ENCODE data around the gene FGR.
"Not testable (repeated sequence)": the region's sequence is repeated elsewhere in the genome, so short reads cannot be mapped to it uniquely, and the experiment has no call there.

Gene FGR

DNA sequence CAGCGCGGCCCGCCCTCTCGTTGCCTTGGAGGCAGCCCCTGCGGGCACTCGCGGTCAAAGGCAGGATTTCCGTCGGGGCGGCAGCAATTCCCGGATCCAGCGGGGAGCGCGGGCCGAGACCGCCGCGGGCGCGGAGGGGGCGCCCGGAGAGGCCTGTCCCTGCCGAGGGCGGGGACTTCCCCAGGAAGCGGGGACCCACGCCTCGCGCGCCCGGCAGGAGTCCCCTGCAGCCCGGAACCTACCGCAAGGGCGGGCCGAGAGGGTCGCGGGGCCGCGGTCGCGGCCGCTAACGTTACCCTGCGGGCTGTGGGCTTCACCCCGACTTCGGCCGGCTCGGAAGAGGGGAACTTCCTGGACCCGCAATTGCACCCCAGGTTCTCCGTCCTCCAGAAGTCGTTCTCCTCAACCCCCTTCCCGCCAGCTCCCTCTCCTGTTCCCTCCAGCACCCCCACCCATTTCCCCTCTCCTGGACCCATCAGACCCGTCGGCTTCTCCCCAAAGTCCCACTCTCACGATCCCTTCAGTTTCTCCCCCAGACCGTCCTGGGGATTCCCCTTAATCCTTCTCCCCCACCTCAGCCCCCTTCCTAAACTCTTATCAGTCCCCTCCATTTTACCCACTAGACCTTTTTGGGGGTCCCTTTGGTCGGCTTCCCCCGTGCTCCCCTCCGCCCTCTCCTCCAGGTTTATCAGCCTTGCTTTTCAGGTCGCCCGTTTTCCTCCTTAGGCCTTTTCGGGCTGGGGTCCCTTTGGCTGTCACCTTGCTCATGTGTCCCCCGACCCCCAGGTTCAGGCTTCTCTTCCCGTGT is 604 bp downstream of the FGR start:
- peak; percentile 46 for DNase-seq (ENCODE audit: low spot score)

DNA sequence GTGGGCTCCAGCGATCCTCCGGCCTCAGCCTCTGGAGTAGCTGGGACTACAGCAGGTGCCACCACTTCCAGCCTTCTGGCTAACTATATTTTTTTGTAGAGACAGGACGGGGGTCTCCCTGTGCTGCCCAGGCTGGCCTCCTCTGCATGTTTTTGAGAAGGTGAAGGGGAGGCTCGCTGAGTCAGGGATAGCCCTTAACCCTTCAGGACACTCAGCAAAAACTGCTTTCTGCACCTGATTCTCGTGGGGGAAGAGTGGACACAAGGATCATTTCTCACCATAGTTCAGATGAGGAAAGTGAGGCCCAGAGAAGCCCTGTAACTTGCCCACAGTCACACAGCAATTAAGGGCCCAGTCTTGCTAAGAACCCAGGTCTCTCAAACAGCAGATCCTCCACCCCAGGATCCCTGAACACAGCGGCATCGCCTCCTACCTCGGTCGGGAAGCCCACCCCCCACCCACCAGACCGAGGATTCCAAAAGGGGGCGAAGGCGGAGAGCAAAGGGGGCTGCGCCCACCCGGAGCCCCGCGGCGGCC is 1.3 kb downstream of the FGR start:
- DNase-seq (ENCODE audit: low spot score): no peak

DNA sequence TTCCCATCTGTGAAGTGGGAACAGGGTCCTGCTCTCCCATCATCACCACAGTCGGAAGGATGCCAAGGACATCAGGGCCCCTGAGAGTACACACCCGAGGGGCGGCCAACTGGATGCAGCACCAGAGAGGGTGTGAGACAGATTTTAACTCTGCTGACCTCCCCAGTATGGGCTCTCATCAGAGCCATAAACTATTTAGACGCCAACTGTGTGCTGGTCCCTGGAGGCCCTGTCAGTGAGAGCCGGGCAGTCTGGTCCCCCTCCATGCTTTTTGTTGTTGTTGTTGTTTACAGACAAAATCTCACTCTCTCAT is 1.7 kb downstream of the FGR start:
- DNase-seq (ENCODE audit: low spot score): no peak

DNA sequence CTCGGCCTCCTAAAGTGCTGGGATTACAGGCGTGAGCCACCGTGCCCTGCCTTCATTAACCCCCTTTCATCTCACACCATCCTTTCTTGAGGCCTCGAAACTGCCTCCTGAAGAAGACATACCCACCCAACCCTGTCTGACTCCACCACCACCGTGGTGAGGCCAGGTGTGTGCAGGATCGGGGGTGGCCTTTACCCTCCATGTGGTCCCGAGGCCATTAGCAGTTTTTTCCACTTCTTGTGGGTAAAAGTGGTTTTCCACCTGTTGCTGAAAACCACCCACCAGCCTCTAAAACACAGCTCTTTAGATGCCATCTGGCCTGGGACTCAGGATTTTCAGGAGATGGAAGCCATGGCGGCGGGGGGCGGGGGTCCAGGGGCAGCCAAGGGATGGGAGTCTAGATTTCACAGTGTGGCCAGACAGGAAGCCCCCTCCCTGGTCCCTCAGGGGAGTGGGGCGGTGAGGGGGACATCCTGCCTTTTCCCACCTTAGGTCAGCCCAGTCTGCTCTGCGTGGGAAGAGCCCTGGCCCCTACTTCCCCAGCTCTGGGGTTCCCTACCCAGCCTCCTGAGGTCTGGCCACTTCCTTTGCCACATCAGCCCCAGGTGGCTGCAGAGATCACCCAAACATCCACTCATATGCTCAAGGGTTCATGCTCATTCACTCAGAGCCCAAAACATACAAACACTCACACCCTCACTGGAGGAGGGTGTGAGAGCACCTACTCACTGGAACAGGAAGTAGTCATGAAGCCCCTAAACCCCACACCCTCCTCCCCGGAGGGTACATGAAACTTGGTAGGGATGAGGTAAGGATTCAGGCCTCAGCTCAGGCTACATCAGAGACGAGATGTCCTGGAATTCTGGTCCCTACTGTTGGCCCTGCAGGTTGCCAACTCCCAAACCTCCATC is 2.3 kb downstream of the FGR start:
- no peak for DNase-seq (ENCODE audit: low spot score)

DNA sequence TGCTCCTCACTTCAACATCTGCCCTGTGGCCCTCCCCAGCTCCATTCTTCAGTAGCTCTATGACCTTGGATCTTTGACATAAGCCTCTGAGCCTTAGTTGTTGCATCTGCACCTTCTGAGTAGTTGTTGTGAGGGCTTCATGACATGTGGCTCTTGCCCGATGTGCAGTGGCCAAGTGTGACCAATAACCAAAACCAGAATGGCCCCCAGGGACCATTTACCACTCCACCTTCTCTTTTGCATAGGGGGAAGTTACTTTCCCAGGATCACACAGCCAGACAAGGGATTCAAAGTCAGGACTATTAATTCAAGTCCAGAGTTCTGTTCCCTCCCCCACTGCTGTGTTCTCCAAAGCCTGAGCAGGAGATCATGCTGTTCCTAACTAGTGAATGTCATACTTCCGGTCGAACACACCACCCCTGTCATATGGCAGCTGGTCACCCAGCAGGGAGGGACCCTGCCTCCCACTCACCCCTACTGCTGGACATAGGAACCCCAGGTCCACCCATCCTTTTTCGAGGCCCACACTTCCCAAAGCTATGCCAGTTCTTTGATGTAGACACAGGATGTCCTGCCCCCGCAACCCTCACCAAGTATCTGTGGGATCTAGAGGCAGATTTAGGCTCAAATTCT is 4.0 kb downstream of the FGR start:
- DNase-seq (ENCODE audit: low spot score): no peak

DNA sequence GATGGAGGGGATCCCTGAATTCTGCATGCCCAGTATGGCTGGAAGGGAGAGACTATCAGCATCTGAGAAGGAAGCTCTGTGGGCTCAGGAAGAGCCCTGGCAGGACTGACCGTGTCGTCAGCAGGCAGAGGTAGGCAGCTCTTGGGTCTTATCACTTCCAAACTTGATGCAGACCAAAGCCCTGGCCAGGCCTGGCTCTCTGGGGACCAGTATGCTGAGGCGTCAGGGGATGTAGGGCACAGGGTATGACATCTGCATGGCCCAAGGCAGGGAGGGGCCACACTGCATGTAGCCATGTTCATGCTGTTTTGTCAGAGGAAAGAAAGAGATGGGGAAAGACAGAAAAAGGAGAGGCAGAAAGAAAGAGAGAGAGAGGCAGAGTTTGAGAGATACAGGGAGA is 6.3 kb downstream of the FGR start:
- no peak for DNase-seq (ENCODE audit: low spot score)

DNA sequence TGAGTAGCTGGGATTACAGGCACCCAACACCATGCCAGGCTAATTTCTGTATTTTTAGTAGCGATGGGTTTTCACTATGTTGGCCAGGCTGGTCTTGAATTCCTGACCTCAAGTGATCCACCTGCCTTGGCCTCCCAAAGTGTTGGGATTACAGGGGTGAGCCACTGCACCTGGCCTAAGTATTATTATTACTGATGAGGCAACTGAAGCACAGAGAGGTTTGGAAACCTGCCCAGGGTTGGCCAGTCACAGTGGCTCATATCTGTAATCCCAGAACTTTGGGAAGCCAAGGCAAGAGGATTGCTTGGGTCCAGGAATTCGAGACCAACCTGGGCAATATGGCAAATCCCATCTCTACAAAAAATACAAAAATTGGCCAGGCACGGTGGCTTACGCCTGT is 7.3 kb downstream of the FGR start:
- DNase-seq (ENCODE audit: low spot score): not testable (repeated sequence)

DNA sequence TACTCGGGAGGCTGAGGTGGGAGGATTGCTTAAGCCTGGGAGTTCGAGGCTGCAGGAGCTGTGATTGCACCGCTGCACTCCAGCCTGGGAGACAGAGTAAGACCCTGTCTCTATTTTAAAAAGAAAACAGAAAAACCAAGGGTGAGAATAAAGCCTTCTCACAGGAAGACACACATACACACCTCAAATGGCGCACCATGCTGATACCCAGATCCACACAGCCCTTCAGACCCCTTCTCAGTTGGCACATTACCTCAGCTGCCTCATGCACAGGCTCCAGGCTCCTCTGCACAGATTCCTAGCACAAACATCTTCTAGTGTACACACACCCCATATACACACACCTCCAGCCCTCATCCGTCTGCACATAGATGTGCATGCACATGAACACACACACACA is 7.9 kb downstream of the FGR start:
- no peak for DNase-seq (ENCODE audit: low spot score)

DNA sequence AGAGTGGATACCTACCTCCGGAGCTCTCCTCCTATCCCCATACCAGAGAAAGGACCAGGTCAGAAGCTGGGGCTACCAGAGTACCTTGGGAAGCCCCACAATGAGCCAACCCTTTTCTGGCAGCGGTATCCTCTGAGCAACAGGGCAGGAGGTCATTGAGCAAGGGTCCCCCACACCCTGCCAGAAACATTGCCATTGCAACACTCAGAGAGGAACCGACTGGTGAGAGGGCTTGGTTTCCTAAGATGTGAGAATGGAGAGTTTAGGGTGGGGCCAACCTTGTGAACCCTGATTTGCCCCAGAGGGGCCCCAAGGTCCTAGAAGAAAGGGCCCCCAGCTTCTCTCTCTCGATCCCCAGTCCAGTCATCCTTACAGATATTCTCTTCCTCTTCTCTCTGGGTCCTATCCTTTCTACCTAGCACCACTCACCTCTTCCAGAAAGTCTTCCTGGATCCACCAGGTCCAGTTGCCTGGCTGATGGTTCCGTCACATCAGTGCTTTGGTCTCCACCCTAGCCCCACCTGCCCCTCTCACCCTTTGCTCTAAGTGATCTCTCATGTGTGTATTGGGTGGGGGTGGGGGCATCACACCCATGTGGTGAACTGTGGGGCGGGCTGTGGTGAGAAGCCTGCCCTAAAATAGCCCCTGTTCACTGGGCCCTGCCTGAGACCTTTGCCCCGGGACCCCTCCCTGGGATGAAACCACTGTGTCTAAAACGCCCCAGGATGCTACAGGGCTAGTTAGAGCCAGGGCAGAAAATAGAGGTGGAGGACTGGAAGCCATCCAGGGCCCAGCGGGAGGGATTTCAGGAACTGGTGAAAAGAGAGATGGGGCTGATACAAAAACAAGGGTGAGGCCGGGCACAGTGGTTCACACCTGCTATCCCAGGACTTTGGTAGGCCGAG is 8.7 kb downstream of the FGR start:
- DNase-seq (ENCODE audit: low spot score): no peak

DNA sequence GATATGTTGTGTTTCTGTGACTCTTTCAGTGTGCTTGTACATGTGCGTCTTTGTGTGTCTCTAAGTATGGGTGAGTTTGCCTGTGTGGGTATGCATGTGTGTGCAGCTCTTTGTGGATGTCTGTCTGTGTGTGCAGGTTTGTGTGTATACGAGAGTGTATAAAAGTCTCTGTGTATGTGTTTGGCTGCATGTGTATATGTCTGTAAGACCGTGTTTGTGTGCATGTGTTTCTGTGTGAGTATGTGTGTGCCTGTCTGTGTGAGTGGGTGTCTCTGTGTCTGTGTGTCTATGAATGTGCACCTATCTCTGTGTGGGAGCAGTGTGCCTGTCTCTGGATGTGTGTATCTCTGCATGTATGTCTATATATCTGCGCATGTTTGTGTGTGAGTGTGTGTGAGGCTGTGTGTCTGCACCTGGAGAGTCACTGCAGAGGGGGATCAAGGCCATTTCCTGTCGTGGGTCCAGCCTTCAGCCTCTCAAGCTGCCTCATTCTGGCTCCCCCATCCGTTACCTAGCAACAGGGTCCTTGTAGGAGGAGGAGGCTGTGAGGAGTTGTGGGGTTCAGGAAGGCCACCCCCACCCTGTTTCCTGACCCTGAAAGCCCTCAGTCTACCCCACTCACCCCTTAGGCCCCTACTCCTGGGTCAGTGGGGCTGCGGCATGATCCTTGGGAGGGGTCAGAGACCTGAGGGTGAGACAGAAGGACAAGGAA is 10.4 kb downstream of the FGR start:
- DNase-seq (ENCODE audit: low spot score): no peak

DNA sequence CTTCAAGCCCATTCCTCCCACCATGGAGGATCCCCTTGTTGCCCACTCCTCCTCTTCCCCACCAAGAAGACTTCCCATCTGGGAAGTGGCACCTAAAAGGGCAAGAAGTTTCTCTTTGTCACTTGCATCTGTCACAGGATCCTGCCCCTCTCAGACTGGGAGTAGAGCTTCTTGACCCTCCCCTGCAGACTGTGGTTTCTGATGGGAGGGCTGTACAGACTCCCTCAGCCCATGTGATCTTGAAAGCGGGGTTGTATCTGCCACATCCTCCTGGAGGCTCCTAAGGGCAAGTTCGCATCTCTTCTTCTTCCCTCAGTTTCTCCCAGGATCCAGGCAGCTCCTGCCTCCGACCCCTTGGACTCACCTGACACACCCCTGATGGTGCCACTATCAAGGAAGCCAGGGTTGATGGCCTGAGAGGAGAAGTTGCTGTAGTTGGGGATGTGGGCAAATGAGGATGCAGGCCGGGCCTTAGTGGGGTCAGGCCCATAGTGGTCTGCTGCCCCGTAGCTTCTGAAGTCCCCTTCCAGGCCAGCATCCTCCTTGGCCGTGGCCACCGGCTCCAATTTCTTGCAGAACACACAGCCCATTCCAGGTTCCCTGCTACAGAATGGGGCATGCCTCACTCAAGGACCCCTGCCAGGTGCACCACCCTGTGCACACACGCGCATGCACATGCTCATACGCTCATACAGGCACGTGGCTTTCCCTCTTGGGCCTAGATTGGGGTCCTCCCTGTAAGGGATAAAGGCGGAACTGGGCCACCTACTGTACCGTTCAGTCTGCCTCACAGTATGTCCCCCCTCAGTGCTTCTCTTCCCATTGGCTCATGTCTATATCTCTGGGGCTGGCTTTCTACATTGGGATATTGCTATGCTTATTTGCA is 11.4 kb downstream of the FGR start:
- no peak for DNase-seq (ENCODE audit: low spot score)

DNA sequence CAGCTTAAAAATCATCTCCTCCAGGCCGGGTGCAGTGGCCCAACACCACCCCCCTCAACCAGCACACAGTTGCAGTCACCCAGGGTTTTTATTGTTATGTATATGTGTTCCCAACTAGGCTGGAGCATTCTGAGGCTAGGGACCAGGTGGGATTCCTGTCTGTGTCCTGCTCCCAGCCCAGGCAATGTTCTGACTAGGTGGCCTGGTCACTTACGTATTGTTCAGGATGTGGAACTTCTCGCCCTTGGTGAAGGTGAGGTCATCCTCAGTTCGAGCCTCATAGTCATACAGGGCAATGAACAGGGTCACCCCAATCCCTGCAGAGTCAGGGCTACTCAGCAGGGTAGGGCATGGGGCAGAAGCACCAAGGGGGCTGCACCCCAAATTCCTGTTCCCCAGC is 12.2 kb downstream of the FGR start:
- no peak for DNase-seq (ENCODE audit: low spot score)

DNA sequence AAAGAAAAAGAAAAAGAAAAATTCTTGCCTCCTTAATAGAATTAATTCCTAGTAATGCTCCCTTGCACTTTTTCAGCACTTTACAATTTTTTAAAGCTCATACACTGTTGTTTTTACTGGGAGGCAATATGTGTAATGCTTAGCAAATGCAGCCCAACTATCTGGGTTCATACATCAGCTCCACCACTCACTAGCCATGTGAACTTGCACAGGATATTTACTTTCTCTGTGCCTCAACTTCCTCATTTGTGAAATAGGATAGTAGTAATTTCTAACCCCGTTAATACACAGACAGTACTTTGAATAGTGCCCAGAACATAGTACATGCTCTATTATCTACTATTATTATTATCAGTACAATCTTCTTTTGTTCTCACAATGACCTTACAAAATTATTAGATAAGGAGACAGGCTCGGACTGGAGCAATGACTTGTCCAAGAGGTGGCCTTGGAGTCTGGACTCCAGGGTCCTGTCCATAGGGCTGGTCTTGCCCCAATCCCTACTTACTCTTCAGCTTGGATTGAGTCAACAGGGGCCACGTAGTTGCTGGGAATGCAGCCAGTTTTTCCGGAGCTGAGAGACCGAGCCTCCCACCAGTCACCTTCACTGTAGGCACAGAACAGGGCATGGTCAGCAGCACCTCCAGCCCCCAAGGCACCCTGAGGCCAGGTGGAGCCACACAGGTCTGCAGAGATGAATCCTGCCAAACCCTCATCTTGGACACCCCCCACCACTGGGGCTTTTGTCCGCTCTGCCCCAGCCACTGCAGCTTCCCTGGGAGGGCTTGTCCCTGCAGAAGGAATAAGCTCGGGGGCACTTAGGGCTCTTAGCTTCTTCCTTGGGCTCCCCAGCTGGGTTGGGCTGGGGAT is 13.7 kb downstream of the FGR start:
- DNase-seq (ENCODE audit: low spot score): peak; percentile 21

DNA sequence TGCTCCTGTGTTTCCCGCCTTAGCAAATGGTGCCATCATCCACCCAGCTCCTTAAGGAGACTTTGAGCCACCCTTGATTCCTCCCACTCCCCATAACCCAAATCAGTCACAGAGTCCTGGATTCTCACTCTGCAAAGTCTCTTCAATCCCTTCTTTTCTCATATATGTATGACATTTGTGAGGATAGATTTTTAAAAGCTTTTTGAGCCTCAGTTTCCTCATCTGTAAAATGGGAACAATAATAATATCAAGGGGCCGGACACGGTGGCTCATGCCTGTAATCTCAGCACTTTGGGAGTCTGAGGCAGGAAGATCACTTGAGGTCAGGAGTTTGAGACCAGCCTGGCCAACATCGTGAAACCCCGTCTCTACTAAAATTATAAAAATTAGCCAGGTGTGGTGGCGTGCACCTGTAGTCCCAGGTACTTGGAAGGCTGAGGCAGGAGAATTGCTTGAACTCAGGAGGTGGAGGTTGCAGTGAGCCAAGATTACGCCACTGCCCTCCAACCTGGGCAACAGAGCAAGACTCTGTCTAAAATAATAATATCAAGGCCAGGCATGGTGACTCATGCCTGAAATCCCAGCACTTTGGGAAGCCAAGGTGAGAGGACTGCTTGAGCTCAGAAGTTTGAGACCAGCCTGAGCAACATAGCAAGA is 15.1 kb downstream of the FGR start:
- DNase-seq (ENCODE audit: low spot score): not testable (repeated sequence)

DNA sequence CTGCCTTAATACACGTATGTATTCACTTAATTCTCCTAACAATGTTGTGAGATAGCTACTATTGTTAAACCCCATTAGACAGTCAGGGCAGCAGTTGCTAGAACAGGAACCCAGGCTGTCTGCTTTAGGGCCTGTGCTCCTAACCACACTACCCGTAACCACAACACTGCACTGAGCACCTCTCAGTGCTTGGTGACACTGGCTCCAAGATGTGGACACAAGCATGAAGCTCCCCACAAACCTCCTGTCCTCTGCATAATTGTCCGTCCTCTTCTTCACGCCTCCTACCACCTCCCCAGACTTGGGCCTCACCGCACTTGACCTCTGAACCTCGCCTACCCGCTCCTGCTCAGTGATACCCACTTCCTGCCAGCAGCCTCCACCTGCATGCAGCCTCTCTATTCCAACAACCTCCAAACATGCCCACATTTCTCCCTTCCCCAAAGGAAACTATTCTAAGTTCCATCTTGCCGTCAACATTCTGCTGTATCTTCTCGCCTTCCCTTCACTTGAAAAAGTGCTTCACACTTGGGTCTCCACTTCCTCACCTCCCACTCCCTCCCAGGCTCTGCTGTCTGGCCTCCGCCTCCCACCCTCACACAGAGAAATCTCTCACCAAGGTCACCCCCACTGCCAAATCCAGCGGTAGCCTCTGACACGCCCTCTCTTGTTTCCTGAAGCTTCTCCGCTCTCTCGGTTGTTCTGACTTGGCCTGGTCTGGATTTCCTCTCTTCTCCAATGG is 16.5 kb downstream of the FGR start:
- no peak for DNase-seq (ENCODE audit: low spot score)

DNA sequence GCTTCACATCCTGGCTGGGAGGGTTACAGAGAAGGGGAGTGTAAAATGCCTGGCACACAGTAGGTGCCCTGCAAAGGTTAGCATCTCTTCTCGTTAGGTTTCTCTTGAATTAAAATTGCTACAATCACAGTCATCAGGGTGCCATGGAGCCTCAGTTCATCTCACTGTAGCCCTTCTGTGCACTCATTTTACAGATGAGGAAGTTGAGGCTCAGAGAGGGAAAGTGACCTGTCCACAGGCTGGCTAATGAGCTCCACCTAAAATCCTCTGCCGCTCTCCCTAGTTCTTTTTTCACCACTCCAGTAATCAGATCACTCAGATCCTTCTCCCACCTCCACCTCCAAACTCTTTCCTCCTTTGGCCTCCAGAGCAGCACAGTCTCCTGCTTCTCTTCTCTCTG is 17.6 kb downstream of the FGR start:
- DNase-seq (ENCODE audit: low spot score): no peak

DNA sequence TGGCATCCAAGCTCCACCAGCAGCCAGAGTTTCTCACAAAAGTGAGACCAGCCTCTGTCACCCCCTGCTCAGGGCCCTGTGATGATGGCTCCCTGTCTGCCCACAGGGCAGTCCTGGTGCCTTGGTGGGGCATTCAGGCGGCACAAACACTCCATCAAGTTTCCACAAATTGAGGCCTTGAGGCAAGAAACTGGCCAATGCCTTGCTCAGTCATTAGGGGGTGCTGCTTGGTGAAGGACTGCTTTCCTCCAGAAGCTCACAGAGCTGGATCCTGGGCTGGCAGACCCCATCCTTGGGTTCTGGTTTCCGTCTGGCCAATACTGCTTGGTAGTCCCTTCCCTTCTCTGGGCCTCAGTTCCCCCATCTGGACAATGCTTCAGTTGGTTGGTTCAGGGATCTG is 18.5 kb downstream of the FGR start:
- DNase-seq (ENCODE audit: low spot score): no peak

Measured in AG08395 (cell line).